T-helper 17 cell (primary cell): ENCODE results near the gene GNG14. TPM values are rescaled to one million over a fixed set of nuclear protein-coding genes. Genes with fewer than 3 reads are reported as not detected.
"Not testable (repeated sequence)": the region's sequence is repeated elsewhere in the genome, so short reads cannot be mapped to it uniquely, and the experiment has no call there.

Source experiments
- ATAC-seq: fragments of 150-1000 bp; cut with Tn5 transposase; 2 replicates; pipeline ENCODE4 v1.10.0; 2021; ENCODE audit warnings: mild to moderate bottlenecking, moderate library complexity
- DNase-seq, 3 donors: peaks; one replicate each; pipeline versions ENCODE4 v3.0.0 to v3.0.0-alpha.2; 2020 to 2021
- H3K9me3 ChIP-seq: one replicate; pipeline ENCODE4 v1.7.0; 2013; ENCODE audit warnings: low read length, mild to moderate bottlenecking; ENCODE audit not compliant: control insufficient read depth, poor library complexity, severe bottlenecking
- H3K27ac Mint-ChIP-seq: one replicate; pipeline ENCODE4 v1.8.0; 2022; ENCODE audit warnings: mild to moderate bottlenecking, moderate library complexity, mixed read lengths
- H3K27me3 Mint-ChIP-seq: one replicate; pipeline ENCODE4 v1.8.0; 2022; ENCODE audit warnings: mixed read lengths
- H3K36me3 Mint-ChIP-seq: one replicate; pipeline ENCODE4 v1.8.0; 2022; ENCODE audit warnings: low read depth, mixed read lengths
- H3K4me1 Mint-ChIP-seq: one replicate; pipeline ENCODE4 v1.8.0; 2022; ENCODE audit warnings: mild to moderate bottlenecking, mixed read lengths
- H3K4me3 Mint-ChIP-seq: one replicate; pipeline ENCODE4 v1.8.0; 2022; ENCODE audit warnings: mild to moderate bottlenecking, moderate library complexity, mixed read lengths
- total RNA-seq, 4 donors: library from RNA in 2 of 4; stranded (reverse) in 2 of 4; gene quantifications; one replicate each; pipeline ENCODE4 v1.2.3 and lab custom pipeline; 2022 to 2026

GNG14 gene
- total RNA-seq (not detected), total RNA-seq (lab: John Stamatoyannopoulos, UW) (0 reads per million in 2 donors)

DNA sequence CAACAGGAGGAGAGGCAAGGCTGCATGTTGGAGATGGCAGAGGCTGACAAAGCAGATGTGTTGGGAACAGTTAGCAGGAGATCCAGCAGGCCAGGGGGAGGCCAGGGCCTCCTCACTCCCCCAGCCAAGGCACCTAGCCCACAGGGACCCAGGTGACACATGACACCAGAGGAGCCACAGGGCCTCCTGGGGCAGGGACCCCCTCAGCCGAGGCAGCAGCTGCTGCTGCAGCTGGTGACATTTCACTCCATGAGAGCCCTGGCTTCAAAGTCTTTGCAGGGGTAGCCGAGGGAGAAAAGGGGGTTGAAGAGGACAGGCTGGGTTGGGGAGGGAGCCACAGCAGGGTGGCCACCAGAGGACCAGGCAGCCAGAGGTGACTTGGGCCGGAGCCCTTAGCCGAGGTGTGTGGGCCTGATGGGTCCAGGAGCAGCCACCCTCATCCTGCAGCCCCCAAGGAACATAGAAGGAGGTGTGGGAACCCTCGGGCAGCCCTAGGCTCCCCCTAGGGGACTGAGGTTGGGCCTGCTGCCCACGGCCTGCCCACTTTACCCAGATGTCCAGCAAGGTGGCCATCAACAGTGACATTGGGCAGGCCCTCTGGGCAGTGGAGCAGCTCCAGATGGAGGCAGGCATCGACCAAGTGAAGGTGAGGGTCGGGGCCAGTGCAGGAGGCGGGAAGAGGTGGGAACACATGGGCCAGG lies at the start of gene GNG14:
Gene GNG14, plus strand, starts transcription at position 503 of the 701 bp plus-strand sequence. Its CDS starts 51 bp downstream, at position 554.
- H3K27me3 Mint-ChIP-seq, result no peaks in the 10 kb centered on the region
- no peaks in the 10 kb centered on the region for H3K36me3 Mint-ChIP-seq
- H3K4me1 Mint-ChIP-seq, result peaks cover 4% of the 10 kb centered on the region
- no peaks in the 10 kb centered on the region for H3K9me3 ChIP-seq
- DNase-seq (no peak), ATAC-seq (no peak)
- H3K27ac Mint-ChIP-seq, result no peak within 1 kb of the TSS
- no peak within 1 kb of the TSS for H3K4me3 Mint-ChIP-seq

- Mint-ChIP-seq H3K27ac (no peak overlapping the region), H3K36me3 (no peaks in the 10 kb centered on the region), H3K4me1 (peaks cover 14% of the 10 kb centered on the region), H3K27me3 (no peaks in the 10 kb centered on the region), H3K4me3 (no peak overlapping the region)
- H3K9me3 ChIP-seq, result no peaks in the 10 kb centered on the region
- ATAC-seq (no peak), DNase-seq (no peak)
These were observed 49.1 kb upstream of the GNG14 start for GRCh38 chr19:12638611-12639182.

- H3K4me1 Mint-ChIP-seq, result peaks cover 14% of the 10 kb centered on the region
- H3K27ac Mint-ChIP-seq, result peak overlapping the region; percentile 91
- peak overlapping the region; percentile 86 for H3K4me3 Mint-ChIP-seq
- ATAC-seq (peak; percentile 87), DNase-seq (peak; percentile 60 to 69 (median 66))
- no peaks in the 10 kb centered on the region for H3K9me3 ChIP-seq
- no peaks in the 10 kb centered on the region for H3K36me3 Mint-ChIP-seq
- no peaks in the 10 kb centered on the region for H3K27me3 Mint-ChIP-seq
These were observed 47.7 kb upstream of the GNG14 start for GRCh38 chr19:12639901-12640613.

DNA sequence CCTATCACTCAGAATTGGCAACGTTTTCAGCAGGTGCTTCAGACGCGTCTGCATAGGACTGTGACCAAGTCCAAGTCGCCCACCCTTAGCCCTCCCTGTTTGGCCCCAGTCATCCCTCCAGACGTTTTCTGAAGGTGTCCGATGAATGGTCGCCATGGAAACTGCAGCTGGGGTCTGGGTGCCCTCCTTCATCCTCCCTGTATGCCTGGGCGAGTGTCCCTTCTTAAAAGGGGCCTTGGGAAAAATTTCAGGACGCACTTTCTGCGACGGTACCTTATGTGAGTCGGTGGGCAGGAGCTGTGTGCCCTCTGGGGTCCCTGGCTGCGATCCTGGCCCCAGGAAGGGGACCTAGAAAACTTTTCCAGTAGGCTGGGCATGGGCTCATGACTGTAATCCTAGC lies 46.3 kb upstream of the GNG14 start:
- ATAC-seq, result no peak

DNA sequence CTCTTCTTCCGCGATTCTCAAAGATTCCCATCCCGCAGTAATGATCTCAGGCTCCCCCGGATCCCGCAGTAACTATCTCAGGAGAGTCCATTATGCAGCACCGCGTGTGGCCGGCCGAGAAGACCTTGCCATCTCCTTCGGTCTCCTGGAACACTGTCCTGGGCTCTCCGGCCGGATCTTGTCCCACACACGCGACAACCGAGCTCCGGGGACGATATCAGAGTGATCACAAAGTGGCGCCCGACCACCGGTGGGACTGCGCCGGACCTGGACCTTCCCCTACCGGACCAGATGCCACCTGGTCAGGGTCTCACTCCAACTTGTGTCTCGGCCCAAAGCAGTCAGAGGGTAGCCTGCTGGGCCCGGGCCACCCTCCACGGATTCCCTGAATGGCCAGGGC lies 45.3 kb upstream of the GNG14 start:
- ATAC-seq, result no peak
- no peak for DNase-seq
- no peaks in the 10 kb centered on the region for H3K27me3 Mint-ChIP-seq
- peak overlapping the region; percentile 27 for H3K27ac Mint-ChIP-seq
- H3K4me3 Mint-ChIP-seq, result no peak overlapping the region
- H3K4me1 Mint-ChIP-seq, result peaks cover 6% of the 10 kb centered on the region
- H3K36me3 Mint-ChIP-seq, result no peaks in the 10 kb centered on the region
- no peaks in the 10 kb centered on the region for H3K9me3 ChIP-seq

More for the DNA sequence above, 46.3 kb upstream of the GNG14 start:
- H3K9me3 ChIP-seq, result no peaks in the 10 kb centered on the region
- Mint-ChIP-seq H3K27ac (no peak overlapping the region), H3K27me3 (no peaks in the 10 kb centered on the region), H3K4me1 (peaks cover 9% of the 10 kb centered on the region), H3K4me3 (no peak overlapping the region), H3K36me3 (no peaks in the 10 kb centered on the region)
- no peak for DNase-seq

DNA sequence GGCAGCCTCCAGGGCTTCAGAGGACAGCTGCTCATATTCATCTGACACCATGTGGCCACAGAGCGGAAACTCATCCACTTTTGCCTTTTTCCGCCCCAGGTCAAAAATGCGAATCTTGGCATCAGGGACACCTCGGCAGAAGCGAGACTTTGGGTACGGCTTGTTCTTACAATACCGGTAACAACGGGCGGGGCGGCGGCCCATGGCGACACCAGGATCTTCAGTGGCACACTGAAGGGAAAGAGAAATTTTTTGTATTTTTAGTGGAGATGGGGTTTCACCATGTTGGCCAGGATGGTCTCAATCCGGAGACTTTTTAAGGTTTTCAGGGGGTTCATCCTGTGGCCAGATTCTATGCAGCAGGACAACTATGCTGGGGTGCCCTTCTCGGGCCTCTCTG lies 44.1 kb upstream of the GNG14 start:
- not testable (repeated sequence) for H3K36me3 Mint-ChIP-seq, H3K9me3 ChIP-seq, H3K27ac Mint-ChIP-seq, DNase-seq, H3K4me1 Mint-ChIP-seq, H3K27me3 Mint-ChIP-seq, ATAC-seq, H3K4me3 Mint-ChIP-seq

- H3K27ac Mint-ChIP-seq, result peak overlapping the region; percentile 51
- ATAC-seq (no peak), DNase-seq (no peak)
- H3K36me3 Mint-ChIP-seq, result no peaks in the 10 kb centered on the region
- H3K27me3 Mint-ChIP-seq, result no peaks in the 10 kb centered on the region
- H3K9me3 ChIP-seq, result no peaks in the 10 kb centered on the region
- H3K4me3 Mint-ChIP-seq, result peak overlapping the region; percentile 39
- no peaks in the 10 kb centered on the region for H3K4me1 Mint-ChIP-seq
These were observed 41.2 kb upstream of the GNG14 start for GRCh38 chr19:12646551-12646950.

DNA sequence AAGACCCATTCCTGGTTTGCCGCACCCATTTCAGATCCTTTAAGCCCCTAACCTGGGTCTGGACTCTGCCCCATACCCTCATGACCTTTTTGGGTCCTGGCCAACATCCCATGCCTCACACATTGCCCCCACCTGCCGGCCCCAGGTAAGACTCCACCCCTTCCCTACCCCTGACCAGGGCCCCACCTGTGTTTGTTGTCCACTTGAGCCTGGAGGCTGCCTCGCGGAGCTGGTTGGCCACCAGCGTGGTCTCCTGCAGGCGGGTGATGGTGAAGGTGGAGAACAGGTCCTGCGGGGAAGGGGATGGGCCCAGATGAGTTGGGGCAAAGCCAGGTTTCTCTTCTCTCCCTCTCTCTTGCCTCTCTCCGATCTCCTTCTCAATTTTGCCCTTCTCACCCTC lies 40.8 kb upstream of the GNG14 start:
- DNase-seq (no peak), ATAC-seq (no peak)
- H3K9me3 ChIP-seq, result no peaks in the 10 kb centered on the region
- Mint-ChIP-seq H3K27ac (no peak overlapping the region), H3K4me1 (no peaks in the 10 kb centered on the region), H3K27me3 (no peaks in the 10 kb centered on the region), H3K36me3 (no peaks in the 10 kb centered on the region), H3K4me3 (peak overlapping the region; percentile 39)

DNA sequence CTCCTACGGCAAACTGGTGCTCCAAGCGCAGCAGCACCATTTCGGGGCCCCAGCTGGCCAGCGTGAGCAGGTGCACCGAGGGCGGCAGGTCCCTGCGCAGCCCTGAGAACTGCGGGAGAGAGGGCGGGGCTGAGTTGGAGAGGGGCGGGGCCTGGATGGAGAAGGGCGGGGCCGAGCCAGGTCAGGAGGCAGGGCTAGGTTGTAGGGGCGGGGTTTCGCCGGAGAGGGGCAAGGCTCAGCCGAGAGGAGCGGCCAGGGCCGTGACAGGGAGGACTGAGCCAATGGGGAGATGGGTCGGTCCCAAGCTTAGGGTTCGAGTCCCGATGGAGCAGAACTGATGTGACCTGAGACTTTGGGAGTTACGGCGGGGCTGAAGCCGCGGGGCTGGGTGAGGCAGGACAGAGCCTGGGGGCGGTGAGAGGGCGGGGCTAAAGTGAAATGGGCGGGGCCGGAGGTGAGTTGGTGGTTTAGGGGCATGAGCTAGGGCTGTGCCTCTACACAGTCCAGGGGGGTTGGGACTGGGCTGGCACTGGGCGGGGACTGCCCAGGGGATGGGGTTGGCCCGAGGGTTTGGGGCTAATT lies 40.2 kb upstream of the GNG14 start:
- no peak overlapping the region for H3K27ac Mint-ChIP-seq
- no peaks in the 10 kb centered on the region for H3K9me3 ChIP-seq
- DNase-seq (peak in 1 of 3 donors; percentile 24), ATAC-seq (peak; percentile 74)
- H3K27me3 Mint-ChIP-seq, result no peaks in the 10 kb centered on the region
- H3K4me3 Mint-ChIP-seq, result peak overlapping the region; percentile 7
- H3K4me1 Mint-ChIP-seq, result no peaks in the 10 kb centered on the region
- H3K36me3 Mint-ChIP-seq, result no peaks in the 10 kb centered on the region

DNA sequence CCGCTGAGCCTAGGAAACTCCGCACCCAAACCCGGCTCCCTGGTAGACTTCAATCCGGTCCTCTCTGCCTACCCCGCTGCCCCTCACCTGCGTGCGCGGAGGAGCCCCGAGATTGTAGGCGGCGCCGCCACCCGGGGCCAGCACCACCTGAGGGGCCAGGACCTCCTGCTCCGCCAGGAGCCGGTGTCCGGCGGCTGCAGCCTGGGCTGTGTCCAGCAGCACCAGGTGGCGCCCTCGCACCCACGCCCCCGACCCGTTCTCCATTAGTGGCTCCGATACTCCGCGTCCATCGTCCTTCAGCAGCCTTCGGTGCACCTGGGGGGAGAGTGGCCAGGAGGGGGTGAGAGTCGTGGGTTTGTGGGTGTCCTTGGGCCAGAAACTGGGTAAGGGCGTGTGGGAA lies 39.7 kb upstream of the GNG14 start:
- no peaks in the 10 kb centered on the region for H3K27me3 Mint-ChIP-seq
- H3K36me3 Mint-ChIP-seq, result no peaks in the 10 kb centered on the region
- H3K9me3 ChIP-seq, result no peaks in the 10 kb centered on the region
- H3K4me1 Mint-ChIP-seq, result no peaks in the 10 kb centered on the region
- no peak for DNase-seq
- no peak overlapping the region for H3K27ac Mint-ChIP-seq
- no peak overlapping the region for H3K4me3 Mint-ChIP-seq
- no peak for ATAC-seq

- Mint-ChIP-seq H3K27ac (no peak overlapping the region), H3K36me3 (no peaks in the 10 kb centered on the region), H3K4me3 (no peak overlapping the region), H3K4me1 (no peaks in the 10 kb centered on the region), H3K27me3 (no peaks in the 10 kb centered on the region)
- DNase-seq (no peak), ATAC-seq (no peak)
- H3K9me3 ChIP-seq, result no peaks in the 10 kb centered on the region
These were observed 37.9 kb upstream of the GNG14 start for GRCh38 chr19:12649941-12650340.

- H3K36me3 Mint-ChIP-seq, result peaks cover 9% of the 10 kb centered on the region
- no peaks in the 10 kb centered on the region for H3K9me3 ChIP-seq
- DNase-seq (no peak), ATAC-seq (no peak)
- peaks cover 3% of the 10 kb centered on the region for H3K4me1 Mint-ChIP-seq
- no peak overlapping the region for H3K4me3 Mint-ChIP-seq
- H3K27ac Mint-ChIP-seq, result no peak overlapping the region
- H3K27me3 Mint-ChIP-seq, result no peaks in the 10 kb centered on the region
These were observed 35.6 kb upstream of the GNG14 start for GRCh38 chr19:12652219-12652618.

DNA sequence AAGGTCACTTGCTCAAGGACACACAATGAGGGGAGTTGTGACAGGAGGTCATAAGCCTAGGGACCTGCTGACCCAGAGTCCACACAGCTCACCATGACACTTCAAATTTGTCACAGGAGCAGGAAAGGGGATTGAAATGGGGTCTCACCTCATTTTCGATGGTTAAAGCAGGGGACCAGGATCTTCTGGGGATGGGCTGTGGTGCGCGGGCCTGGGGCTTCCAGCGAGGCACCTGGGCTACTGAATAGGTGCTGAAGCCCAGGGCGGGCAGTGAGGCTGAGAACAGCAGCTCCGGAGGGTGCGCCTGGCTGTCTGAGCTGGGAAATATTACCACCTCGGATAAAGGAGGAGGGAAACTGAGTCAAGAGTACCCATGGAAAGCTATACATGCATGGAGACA lies 32.3 kb upstream of the GNG14 start:
- H3K4me1 Mint-ChIP-seq, result peaks cover 5% of the 10 kb centered on the region
- H3K9me3 ChIP-seq, result no peaks in the 10 kb centered on the region
- no peaks in the 10 kb centered on the region for H3K27me3 Mint-ChIP-seq
- no peak overlapping the region for H3K4me3 Mint-ChIP-seq
- H3K27ac Mint-ChIP-seq, result peak overlapping the region; percentile 41
- DNase-seq (no peak), ATAC-seq (no peak)
- peaks cover 16% of the 10 kb centered on the region for H3K36me3 Mint-ChIP-seq
